A549 (cell line): ENCODE results near the gene PFN3.

Experiments used
- RFX5 ChIP-seq: fragments of 450-650 bp; IDR thresholded peaks from 2 replicates; pipeline ENCODE4 v1.7.1; 2014; ENCODE audit warnings: antibody characterized with exemption, mild to moderate bottlenecking, moderate library complexity
- ZFP36 ChIP-seq: fragments of 450-650 bp; IDR thresholded peaks from 2 replicates; pipeline ENCODE4 v1.6.1; 2014; ENCODE audit warnings: borderline replicate concordance; ENCODE audit not compliant: partially characterized antibody

GRCh38 chr5:177412603-177413233 lies 12.3 kb upstream of the PFN3 start:
- TF ChIP-seq RFX5 (no peak), ZFP36 (no peak)
